Daoy (cell line): ENCODE measurements around the gene CABLES2. TPM values are rescaled to one million over a fixed set of nuclear protein-coding genes. Genes with fewer than 3 reads are reported as not detected.
A peak's percentile ranks its signal among the peaks of the same experiment; 100 is the strongest.
"Not testable (repeated sequence)": the region's sequence is repeated elsewhere in the genome, so short reads cannot be mapped to it uniquely, and the experiment has no call there.

ENCODE experiments used
- DNase-seq: peaks from one replicate; pipeline ENCODE4 v3.0.0-alpha.2; 2015; ENCODE audit warnings: low read depth
- total RNA-seq: library from RNA; depleted of rRNA; stranded (reverse); fragments of >200 nt; shearing (Covaris generic); gene quantifications from 2 replicates; pipeline ENCODE4 v1.2.3, GENCODE V29; 2014

CABLES2 gene
- total RNA-seq, 1 experiment from 2014 or later: 3.8 TPM

- DNase-seq: no peak
Observed at GRCh38 chr20:62390317-62391164, 16.5 kb downstream of the CABLES2 start.

GRCh38 chr20:62389601-62390087, 17.4 kb downstream of the CABLES2 start:
- no peak for DNase-seq

GRCh38 chr20:62388839-62389600, 18.1 kb downstream of the CABLES2 start:
- no peak for DNase-seq

- no peak for DNase-seq
Observed at GRCh38 chr20:62387933-62388635, 19.0 kb downstream of the CABLES2 start.

GRCh38 chr20:62387219-62387913, 19.7 kb downstream of the CABLES2 start:
- DNase-seq: no peak

- peak; percentile 96 for DNase-seq
Observed at GRCh38 chr20:62386383-62387218, 20.5 kb downstream of the CABLES2 start, which contains the start of gene RPS21. RPS21 (plus strand) TSS chr20:62387103; CDS start chr20:62387339, 236 bp downstream.

- peak; percentile 73 for DNase-seq
Observed at GRCh38 chr20:62382306-62383198, 24.5 kb downstream of the CABLES2 start.

- DNase-seq: no peak
Observed at GRCh38 chr20:62381842-62382241, 25.2 kb downstream of the CABLES2 start.

- DNase-seq: peak; percentile 67
Observed at GRCh38 chr20:62381202-62381797, 25.8 kb downstream of the CABLES2 start.

- no peak for DNase-seq
Observed at GRCh38 chr20:62378215-62378614, 28.9 kb downstream of the CABLES2 start.

GRCh38 chr20:62377615-62378178, 29.4 kb downstream of the CABLES2 start:
- DNase-seq: no peak

GRCh38 chr20:62377064-62377461, 30.0 kb downstream of the CABLES2 start:
- no peak for DNase-seq

GRCh38 chr20:62376112-62377063, 30.7 kb downstream of the CABLES2 start:
- peak; percentile 82 for DNase-seq

GRCh38 chr20:62374331-62375152, 32.5 kb downstream of the CABLES2 start:
- no peak for DNase-seq

- DNase-seq: not testable (repeated sequence)
Observed at GRCh38 chr20:62373631-62374179, 33.4 kb downstream of the CABLES2 start.
